Esophagus squamous epithelium (tissue), 5 donors: ENCODE measurements around the gene BNC2. TPM values are rescaled to one million over a fixed set of nuclear protein-coding genes. Genes with fewer than 3 reads are reported as not detected.

Experiments used
- DNase-seq: peaks from one replicate; lab custom pipeline; 2025; lab: John Stamatoyannopoulos, UW
- H3K27ac ChIP-seq, 4 donors: fragments of 200-600 bp; sonication (generic); one replicate each; pipeline ENCODE4 v1.5.1; 2016 to 2019; ENCODE audit warnings: mild to moderate bottlenecking in 1 of 4
- H3K27me3 ChIP-seq, 4 donors: fragments of 200-600 bp; sonication (generic); 1 replicate in 3 of 4; 2 replicates in 1 of 4; pipeline versions ENCODE4 v1.5.1 to v1.6.0; 2017 to 2021; ENCODE audit warnings: antibody characterized with exemption in 1 of 4
- H3K36me3 ChIP-seq, 3 donors: fragments of 200-600 bp; sonication (generic); one replicate each; pipeline ENCODE4 v1.5.1; 2016 to 2019
- H3K4me1 ChIP-seq, 3 donors: fragments of 200-600 bp; sonication (generic); one replicate each; pipeline ENCODE4 v1.5.1; 2017 to 2019
- H3K4me3 ChIP-seq, 4 donors: fragments of 200-600 bp; sonication (generic); 1 replicate in 3 of 4; 2 replicates in 1 of 4; pipeline ENCODE4 v1.5.1; 2016 to 2019; ENCODE audit warnings: mild to moderate bottlenecking in 2 of 4, moderate library complexity in 1 of 4
- H3K9me3 ChIP-seq, 3 donors: fragments of 200-600 bp; sonication (generic); one replicate each; pipeline ENCODE4 v1.5.1; 2016 to 2019
- CTCF ChIP-seq, 6 experiments: fragments of 450-650 bp in 4 of 6; fragments of 200-600 bp in 2 of 6; sonication (generic) in 2 of 6; IDR thresholded peaks; one replicate each; pipeline ENCODE4 v1.5.1; 2016 to 2019; ENCODE audit warnings: antibody characterized with exemption in 6 of 6, mild to moderate bottlenecking in 4 of 6, moderate library complexity in 4 of 6
- POLR2A ChIP-seq, 4 donors: fragments of 450-650 bp; IDR thresholded peaks; one replicate each; pipeline ENCODE4 v1.6.1; 2017; ENCODE audit warnings: antibody characterized with exemption in 4 of 4, mild to moderate bottlenecking in 4 of 4, moderate library complexity in 3 of 4
- WGBS, 2 donors: methylation state at CpG; one replicate each; pipeline ENCODE4 v1.1.5; 2018; 5-methylcytosine and 5-hydroxymethylcytosine counted together
- intact Hi-C: fragments of 100-400 bp; cut with DNase I; formaldehyde crosslinking; loops from one replicate; pipeline ENCODE4 v1.15.0; 2022
- total RNA-seq, 4 donors: library from RNA; depleted of rRNA; stranded (reverse); fragments of >200 nt; gene quantifications; one replicate each; pipeline ENCODE4 v1.1.0, GENCODE V29; 2016
- donor health status: DM: yes; HTN: yes; CAD: no.

Gene BNC2
- total RNA-seq, 4 donors from 2014 or later, result 3.6 to 41.8 (median 8.5) TPM

- no peaks in the 10 kb centered on the region for H3K9me3 ChIP-seq
- TF ChIP-seq POLR2A (IDR thresholded peaks at IDR 0.05) (no peak), CTCF (IDR thresholded peaks at IDR 0.05) (no peak)
- DNase-seq, result no peak
- no peak overlapping the region for H3K4me3 ChIP-seq
- peaks cover 0 to 6% (median 0%) of the 10 kb centered on the region in 3 donors for H3K4me1 ChIP-seq
- H3K27ac ChIP-seq, result no peak overlapping the region
- H3K27me3 ChIP-seq, result no peaks in the 10 kb centered on the region
- H3K36me3 ChIP-seq, result no peaks in the 10 kb centered on the region
- 18 to 43% methylated on average over 2 of the region's 2 CpGs for WGBS, 2 donors
- intact Hi-C loops, result no loop called here
Measured at GRCh38 chr9:16744394-16744793, 126.1 kb downstream of the BNC2 start.

GRCh38 chr9:16743375-16743774 is 127.1 kb downstream of the BNC2 start:
- Histone ChIP-seq H3K27ac (no peak overlapping the region), H3K4me1 (peaks cover 0 to 6% (median 0%) of the 10 kb centered on the region in 3 donors), H3K36me3 (no peaks in the 10 kb centered on the region), H3K9me3 (no peaks in the 10 kb centered on the region), H3K27me3 (no peaks in the 10 kb centered on the region), H3K4me3 (no peak overlapping the region)
- no peak for DNase-seq
- 61 to 66% methylated on average over 4 of the region's 4 CpGs for WGBS, 2 donors
- TF ChIP-seq CTCF (IDR thresholded peaks at IDR 0.05), result no peak
- TF ChIP-seq POLR2A (IDR thresholded peaks at IDR 0.05), result no peak
- intact Hi-C loops, result no loop called here

- intact Hi-C loops, result loop anchor here (10.0 kb wide), 1 partner anchor 140 kb away; the partner anchor contains the start of gene BNC2
- no peak for DNase-seq
- H3K4me3 ChIP-seq, result no peak overlapping the region
- no peak for TF ChIP-seq CTCF (IDR thresholded peaks at IDR 0.05)
- no peak for TF ChIP-seq POLR2A (IDR thresholded peaks at IDR 0.05)
- peaks cover 3 to 31% (median 4%) of the 10 kb centered on the region in 3 donors for H3K4me1 ChIP-seq
- no peaks in the 10 kb centered on the region for H3K27me3 ChIP-seq
- H3K36me3 ChIP-seq, result no peaks in the 10 kb centered on the region
- no peak overlapping the region for H3K27ac ChIP-seq
- no peaks in the 10 kb centered on the region for H3K9me3 ChIP-seq
Measured at GRCh38 chr9:16735001-16735400, 135.5 kb downstream of the BNC2 start.

GRCh38 chr9:16732546-16732945 is 137.9 kb downstream of the BNC2 start:
- Histone ChIP-seq H3K4me3 (no peak overlapping the region), H3K36me3 (no peaks in the 10 kb centered on the region), H3K27ac (no peak overlapping the region), H3K9me3 (no peaks in the 10 kb centered on the region), H3K4me1 (peaks cover 4 to 48% (median 6%) of the 10 kb centered on the region in 3 donors), H3K27me3 (no peaks in the 10 kb centered on the region)
- 57 to 63% methylated on average over 5 of the region's 5 CpGs for WGBS, 2 donors
- no peak for DNase-seq
- intact Hi-C loops, result loop anchor here (10.0 kb wide), 1 partner anchor 142 kb away; the partner anchor contains the start of gene BNC2
- TF ChIP-seq CTCF (IDR thresholded peaks at IDR 0.05), result no peak
- no peak for TF ChIP-seq POLR2A (IDR thresholded peaks at IDR 0.05)

GRCh38 chr9:16730162-16730561 is 140.3 kb downstream of the BNC2 start:
- no peak overlapping the region for H3K27ac ChIP-seq
- intact Hi-C loops, result loop anchor here (10.0 kb wide), 1 partner anchor 145 kb away; the partner anchor contains the start of gene BNC2
- no peak overlapping the region for H3K4me3 ChIP-seq
- TF ChIP-seq CTCF (IDR thresholded peaks at IDR 0.05) (no peak), POLR2A (IDR thresholded peaks at IDR 0.05) (no peak)
- WGBS, 2 donors, result 68 to 69% methylated on average over 5 of the region's 5 CpGs
- DNase-seq, result no peak
- no peaks in the 10 kb centered on the region for H3K27me3 ChIP-seq
- H3K4me1 ChIP-seq, result peaks cover 4 to 67% (median 6%) of the 10 kb centered on the region in 3 donors
- H3K36me3 ChIP-seq, result no peaks in the 10 kb centered on the region
- no peaks in the 10 kb centered on the region for H3K9me3 ChIP-seq
